Stimulated activated CD4-positive, alpha-beta T cell treated with anti-CD3 and anti-CD28 coated beads, Interleukin-1b, Interleukin-23, amount 100 ng/mL, for 4 hours (primary cell): Measurements from ENCODE around the gene GRIK4.

Experiments used
- DNase-seq, 2 donors: peaks; one replicate each; pipeline ENCODE4 v3.0.0-alpha.2; 2020; ENCODE audit warnings: low read depth in 2 of 2

The GRIK4 gene

DNA sequence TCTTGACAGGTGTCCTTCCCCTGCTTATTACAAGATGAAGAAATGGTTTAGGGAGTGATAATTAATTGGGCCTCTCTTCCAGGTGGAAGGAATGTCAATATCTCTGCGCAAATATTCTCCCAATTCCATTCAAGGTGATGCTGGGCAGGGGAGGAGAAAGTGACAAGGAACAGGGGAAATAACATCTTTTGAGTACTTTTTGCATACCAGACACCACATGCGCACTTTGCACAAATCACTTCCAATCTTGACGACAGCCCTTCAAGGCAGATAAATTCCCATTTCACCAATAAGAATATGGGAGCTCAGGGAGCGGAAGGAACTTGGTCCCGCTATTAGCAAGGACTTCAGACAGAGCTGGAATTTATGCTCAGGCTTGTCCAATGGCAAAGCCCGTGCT is 367.2 kb downstream of the GRIK4 start:
- no peak for DNase-seq

DNA sequence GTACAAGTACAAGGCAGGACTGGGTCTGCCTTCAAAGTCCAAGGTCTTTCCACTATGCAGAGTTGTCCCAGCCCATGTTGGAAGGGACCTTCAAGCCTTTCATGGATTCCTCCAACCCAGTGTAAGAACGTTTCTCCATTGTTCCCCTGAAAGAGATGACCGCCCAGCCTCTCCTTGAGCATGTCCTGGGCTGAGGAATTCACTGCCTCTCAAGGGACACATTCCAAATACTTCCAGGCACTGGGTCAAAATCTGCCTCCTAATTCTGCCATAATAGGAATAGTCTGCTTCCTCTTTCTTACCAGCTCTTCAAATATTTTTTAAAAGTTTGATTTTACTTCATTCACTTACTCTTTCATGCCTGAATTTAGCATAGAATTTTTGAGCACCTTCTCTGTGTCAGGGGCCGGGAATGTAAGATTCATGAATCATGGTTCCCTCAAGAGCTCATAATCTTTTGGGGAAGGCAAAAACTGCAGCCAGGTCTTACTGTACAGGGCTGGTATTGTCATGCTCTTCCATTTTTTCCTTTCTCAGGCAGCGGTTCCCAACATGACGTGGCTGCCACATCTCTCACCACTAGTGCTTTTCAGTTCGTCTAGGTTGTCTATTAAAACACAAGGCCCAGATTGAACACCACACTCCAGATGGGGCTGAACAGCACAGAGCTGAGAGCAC is 369.1 kb downstream of the GRIK4 start:
- DNase-seq: no peak

DNA sequence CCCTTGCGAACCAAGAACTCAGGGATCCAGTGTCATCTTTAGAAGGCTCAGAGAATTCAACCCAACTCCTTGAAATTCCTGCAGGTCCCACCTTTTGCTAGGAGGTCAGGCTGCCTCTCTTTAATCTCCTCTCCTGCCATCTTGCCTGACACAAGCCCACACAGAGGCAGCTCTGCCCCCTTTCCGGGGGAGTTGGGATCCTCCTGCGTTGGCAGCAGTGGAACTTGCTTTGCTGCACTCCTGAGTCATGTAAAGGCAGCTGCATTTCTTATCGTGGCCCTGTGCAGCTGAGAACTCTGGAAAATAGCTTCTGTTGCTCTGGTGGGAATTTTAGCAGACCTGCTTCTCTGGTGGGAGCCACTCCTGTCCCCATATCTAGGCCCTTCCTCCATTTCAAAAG is 370.0 kb downstream of the GRIK4 start:
- DNase-seq: no peak

DNA sequence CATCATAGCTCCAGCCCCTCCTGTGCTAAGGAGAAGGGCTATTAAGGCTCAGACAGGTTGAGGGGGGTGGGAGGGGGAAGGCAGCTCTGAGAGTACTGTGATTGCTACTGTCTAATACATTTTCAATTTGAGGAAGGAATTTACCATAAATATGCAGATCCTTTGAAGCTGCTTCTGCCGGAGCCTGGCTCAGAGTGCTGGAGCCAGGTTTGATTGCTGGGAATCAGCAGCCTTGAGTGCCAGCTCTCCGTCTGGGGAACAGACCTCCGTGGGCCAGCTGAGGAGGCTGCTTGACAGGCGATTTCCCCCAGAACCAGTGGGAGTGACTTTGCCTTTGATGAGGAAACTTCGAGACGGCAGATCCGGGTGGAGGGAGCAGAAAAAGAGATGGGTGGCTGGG is 370.6 kb downstream of the GRIK4 start:
- DNase-seq: no peak

DNA sequence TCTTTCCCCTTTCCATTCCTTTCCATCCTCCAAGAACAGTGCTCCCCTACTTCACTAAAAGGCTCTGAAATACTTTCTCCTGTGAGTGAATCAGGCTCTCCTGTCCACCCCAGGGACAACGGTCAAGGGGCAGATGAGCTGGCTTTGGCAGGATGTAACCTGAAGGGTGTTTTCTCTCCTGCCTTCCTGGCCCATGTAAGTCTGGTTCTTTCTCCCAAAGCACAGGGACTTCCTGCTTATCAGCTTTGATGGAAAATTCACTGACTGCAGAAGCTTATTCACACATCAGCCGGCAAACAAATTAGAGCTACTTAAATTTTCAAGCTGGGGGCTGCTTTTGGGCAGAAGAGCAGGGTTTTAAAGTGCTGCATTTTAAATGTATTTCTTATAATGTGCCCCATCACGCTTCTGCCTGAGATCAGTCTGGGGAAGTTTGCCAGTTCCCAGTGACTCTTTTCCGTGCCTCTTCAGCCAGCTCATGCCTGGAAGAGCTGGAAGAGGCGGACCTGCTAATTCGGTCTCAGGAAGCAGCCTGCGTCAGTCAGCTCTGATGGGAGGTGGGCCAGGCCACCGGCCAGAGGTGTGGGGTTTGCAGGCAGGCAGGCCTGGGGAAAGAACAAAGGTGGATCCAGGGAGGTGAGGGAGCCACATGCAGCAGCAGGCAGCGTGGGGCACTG is 372.0 kb downstream of the GRIK4 start:
- no peak for DNase-seq

DNA sequence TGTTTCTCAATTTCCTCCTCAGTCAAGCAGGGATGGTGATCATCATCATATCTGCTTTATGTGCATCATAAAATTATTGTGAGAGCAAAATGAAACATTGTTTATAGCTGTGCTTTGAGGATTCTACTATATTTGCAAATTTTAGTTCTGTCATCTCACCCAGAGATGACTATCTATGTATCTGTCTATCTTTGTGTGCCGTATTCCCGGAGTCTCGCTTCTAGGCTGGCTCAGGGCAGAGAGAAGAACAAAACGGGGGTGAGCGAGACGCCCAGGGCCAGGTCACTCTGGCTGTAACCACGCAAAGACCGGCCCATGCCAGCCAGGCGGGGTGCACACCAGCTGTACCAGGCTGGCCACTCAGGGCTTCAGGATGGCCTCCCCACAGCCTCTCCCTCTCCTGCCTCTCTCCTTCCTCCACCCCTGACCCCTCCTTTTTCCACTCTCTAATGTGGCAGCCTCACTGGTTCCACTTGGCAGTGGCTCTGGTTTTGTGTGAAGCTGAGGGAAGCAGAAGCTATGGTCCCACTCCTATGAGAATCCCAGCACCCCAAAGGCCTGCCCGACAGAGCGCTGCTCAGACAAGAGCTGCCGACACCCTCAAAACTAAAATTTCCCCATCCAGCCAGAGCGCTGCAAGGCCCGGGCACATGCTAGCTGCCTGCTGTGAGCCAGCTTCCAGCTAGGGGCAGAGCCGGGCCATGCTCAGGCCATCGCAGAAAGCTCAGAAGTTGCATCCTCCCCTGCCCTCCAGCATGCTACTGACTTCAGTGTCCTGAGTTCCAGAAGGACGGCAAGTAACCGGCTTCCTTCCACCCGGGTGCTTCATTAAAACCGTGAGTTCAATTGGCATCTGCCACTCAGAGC is 372.8 kb downstream of the GRIK4 start:
- DNase-seq: no peak

DNA sequence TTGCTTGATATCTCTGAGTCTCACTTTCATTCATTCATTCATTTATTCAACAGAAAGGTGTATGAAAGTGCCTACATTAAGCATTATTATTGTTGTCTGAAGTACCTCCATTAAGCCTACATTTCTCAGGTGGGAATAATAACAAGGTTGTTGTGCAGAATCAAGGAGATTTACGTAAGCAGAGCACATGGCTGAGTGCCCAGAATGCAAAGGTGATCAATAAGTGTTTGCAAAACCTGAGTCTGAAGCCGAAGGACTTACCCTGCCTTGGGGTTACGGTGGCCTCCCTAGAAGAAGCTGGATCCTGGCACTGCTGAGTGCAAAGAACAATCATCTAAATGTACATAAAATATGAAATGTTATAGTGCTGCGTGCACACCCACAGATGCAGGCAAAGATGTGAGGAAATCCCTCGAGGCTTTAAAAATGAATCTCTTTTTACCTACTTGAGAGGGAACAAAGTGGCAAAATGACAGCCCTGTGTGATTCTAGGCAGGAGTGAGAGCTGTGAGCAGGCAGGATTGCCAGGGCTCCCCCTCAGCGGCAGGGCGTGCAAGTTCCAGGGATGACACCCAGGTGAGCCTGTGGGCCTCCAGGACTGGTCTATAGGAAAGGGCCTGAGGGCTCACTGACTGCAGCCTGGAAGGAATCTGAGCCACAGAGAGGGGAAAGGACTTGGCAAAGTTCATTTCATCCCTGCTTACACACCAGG is 379.2 kb downstream of the GRIK4 start:
- no peak for DNase-seq

DNA sequence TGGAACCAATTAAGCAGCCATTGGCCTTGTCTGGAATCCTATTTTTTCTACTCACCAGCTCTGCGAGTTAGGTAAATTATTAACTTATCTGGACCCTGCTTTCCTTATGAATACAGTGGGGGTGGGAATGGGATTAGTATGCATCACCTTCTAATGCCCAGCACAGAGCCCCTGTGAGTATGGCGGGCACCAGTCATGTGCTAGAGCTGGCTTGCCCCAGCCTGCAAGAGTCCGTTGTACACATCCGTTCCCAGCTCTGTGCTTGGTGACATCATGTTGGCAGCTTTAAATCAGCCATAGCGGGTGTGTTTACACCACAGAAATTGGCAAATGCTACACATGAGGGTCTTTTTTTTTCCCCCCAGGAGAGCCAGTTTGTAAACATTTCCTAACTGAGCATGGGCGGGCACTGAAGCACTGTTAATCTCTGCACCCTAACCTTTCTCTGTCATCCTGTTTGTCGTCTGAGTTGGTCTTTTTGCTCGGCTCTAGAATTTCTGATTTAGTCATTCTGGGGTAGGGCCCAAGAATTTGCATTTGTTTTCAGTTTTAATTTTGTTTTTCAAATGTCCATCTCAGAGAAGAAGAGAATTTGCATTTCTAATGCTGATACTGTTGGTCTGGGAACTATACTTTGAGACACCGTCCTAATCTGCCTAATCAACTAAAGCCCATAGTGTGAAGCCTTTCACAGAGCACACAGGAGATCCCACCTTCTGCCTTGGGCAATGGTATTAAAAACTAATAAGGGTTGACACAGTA is 382.1 kb downstream of the GRIK4 start:
- DNase-seq: no peak

DNA sequence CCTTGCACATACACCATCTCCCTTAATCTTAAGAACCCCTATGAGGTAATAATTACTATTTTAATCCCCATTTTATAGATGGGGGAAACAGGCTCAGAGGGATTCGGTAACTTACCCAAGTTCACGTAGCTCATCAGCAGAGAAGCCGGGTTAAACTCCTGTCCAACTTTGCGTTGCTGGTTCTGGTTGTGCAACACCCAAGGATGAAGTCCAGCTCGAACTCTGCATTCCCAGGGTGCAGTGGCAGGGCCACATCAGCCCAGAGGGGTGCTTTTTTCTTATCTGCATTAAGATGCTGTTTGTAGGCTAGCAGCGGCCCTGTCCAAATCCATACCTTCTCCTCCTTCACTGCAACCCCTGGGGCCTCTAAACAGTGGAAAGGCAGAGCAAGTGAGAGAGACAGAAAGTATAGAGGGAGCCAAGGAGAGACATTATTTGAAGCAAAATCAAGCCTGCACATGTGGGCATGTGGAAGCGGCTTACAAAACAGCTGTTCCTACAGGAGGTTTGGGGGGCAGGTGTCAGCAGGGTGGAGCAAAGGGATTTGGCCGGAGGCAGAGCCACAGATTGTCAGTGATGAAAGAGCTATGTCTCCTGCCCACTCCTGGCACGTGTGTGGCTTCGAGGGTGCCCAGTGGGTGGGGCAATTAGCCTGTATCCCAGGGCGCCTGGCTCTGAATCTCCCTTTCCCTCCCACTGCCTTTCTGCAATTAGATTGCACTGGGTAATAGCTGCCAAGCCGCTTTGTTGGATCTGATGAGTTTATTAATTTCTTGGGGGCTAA is 382.8 kb downstream of the GRIK4 start:
- DNase-seq: no peak

DNA sequence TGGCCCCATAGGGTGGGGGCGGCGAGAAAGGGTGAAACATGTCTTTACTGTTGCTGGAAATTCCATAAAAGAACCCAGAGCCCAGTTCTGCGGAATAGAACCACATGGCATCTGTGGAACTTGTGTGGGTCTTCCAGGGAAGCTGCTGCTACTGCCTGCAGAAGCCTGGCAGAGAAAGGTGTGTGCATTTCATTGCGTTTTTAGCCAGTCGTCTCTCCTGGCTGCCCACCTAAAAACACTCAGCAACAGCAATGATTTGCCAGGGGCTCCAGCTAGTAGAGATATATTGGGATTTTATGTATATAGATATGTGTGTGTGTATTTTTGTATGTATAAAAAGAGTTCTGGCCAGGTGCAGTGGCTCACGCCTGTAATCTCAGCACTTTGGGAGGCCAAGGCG is 385.1 kb downstream of the GRIK4 start:
- DNase-seq: no peak

DNA sequence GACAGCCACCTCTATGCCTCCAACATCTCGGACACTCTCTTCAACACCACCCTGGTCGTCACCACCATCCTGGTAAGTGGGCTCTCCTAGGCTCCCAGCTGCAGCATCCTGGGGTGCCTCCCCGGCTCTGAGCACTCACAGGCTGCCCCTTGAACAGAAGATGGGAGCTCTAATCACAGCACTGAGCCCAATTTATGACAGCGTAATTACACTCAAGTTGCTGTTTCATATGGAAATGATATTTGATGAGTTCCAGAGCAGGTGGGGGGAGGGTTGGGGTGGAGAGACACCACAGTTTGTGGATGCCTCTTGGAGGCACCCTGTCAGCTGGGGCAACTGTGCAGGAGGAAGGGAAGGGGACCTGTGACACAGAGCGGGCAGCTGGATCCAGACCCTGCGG is 387.0 kb downstream of the GRIK4 start:
- no peak for DNase-seq

DNA sequence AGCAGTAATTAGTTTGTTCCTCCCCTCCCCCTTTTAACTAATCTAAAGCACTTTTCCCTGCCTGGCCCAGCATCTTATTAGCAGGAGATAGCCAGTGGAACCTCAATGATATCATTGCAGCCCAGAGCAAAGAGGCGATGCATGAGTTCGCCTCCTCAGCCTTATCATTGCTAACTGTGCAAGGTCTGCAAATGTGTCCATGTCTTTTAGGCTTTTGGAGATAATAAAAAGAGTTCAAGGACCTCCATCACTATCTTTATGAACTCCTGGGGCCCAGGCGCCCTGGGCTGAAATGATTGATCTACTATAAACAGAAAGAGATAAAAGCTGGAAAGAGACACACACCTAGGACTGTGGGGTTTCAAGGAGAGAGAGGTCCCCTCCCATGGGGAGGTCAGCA is 388.2 kb downstream of the GRIK4 start:
- no peak for DNase-seq

DNA sequence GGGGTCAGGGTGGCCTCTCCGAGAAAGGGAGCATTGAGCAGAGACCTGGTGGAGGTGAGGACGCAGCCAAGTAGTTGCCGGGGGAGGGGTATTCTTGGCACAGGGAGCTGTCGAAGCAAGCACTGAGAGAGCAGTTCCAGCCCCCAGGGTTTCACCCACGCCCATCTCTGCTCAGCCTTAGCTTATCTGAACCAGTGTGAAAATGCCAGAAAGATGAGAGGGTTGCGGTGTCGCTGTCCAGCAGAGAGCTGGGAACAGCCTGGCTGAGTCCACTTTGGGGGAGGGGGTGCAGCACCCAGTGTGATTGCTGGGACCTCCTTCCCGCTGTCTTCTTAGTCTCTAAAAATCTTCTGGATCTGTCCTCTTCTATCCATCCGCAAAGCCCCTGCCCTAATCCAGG is 389.1 kb downstream of the GRIK4 start:
- no peak for DNase-seq

DNA sequence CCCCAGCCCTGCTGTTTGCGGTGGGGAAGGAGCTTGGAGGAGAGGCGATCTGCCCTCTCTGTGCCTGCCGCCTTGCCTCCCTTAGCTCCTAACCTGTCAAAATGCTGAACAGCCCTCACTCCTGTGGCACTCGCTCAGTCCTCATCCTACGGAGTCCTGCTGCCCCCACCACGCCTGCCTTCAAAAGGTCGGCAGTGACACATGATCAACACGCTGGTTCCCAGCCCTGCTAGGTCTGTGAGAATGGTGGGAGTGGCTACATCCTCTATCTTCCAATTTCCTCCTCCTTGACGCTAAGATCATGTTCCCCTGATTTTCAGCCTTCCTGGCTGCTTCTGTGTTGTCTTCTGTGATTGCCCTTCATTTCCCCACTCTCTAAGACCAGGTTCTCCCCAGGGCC is 392.1 kb downstream of the GRIK4 start:
- DNase-seq: no peak

DNA sequence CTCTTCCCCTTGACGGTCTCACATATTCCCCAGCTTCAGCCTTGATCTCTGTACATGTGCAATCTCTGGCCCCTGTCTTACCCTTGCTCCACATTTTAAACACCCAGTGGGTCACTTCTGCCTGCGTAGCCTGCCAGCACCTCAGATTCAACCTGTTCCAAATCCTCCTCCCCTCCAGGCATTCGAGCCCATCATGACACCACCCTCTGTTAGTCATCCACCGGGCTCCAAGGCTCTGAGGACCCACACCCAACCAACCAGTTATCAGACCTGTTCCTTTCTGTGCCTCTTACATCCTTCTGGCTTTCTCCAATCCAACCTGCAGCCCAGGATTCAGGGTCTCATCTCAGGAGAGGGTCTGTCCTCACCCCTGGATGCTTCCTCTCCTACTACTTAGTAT is 392.6 kb downstream of the GRIK4 start:
- DNase-seq: no peak

DNA sequence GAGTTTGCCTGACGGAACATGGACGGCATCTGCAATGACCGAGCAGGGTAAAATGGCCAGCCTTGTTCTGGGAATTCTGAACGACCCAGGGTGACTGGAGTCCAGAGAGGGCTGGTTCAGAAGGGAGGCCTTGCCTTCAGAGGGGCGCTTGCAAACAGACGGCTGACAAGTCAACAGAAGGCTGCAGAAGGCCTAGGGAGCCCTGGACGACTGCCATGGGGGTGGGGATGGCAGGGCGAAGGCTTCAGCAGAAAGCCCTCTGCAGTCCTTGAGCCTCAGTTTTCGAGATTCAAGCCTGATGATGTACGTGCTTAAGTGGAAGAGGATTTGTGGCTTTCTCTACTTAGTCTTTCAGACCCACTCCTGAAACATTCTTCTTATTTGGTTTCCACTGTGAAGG is 395.2 kb downstream of the GRIK4 start:
- DNase-seq: no peak

DNA sequence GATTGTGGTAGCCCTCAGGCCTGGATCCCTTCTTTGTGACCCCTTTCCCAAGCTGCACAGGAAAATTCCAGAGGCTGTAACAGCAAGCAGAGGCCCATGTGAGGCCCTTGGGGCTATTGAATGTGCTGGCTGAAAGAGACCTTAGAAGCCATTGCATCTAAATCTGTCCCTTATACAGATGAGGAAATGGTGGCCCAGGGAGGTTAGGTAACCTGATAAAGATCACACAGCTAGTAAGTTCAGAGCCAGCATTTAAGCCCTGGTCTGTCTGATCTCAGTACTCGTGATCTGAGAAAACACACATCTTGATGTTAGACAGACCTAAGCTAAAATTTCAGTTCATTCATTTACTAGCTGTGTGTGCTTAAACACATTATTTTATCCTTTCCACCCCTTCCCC is 396.4 kb downstream of the GRIK4 start:
- no peak for DNase-seq

DNA sequence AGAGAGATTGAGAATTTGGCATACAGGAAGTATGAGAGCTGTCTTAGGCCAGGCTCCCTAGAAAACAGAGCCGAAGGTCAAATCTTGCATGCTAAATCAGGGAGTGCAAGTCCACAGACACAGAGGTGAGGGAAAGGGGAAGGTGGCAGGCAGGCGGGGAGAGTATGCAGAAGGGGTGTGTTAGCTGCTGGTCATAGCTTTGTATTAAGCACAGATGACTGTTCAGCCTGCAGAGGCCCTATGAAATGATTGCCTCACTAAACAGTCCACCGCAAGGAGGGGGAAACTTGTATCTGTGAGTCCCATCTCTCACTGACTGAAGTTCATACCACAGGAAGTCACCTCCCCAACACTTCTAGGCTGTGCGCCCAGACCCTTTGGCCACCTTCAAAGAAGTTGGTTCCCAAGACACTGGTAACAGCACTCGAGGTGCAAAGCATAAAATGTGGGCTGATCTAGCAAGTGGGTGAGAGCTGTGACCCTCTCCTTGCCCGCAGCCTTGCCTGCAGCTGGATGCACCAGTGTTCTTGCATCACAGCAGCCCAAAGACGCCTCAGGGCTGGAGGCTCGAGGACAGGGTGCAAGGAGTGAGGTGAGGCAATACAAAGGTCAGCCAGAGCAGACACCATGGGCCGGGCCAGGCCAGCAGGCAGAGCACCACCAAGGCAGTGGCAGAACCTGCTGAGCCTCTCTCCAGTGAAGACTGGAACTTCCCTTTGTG is 397.1 kb downstream of the GRIK4 start:
- DNase-seq: no peak

DNA sequence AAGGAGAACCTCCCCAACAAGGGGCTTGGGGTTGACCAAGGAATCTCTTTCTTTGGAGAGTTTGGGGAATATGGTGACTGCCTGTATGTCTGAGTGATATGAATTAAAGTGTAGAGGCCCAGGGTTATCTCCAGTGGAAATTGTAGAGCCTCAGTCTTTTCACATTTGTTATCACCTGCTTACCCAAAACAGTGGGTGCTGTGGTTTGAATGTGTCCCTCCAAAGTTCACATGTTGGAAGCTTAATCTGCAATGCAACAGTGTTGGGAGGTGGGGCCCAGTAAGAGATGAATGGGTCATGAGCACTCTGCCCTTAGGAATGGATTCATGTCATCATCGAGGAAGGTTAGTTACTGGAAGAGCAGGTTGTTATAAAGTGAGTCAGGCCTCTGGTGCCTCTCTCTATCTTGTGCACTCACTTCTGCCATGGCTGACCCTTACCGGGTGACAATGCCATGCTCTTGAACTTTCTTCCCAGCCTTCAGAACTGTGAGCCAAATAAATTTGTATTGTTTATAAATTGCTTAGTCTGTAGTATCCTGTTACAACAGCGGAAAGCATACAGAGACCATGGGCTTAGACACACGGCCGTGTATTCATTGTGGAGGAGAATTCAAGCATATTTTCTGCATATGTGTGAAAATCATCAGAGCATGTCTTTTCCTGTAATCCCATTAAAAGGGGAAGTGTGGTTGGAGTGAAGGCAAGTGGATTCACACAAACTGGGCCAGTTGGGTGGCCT is 398.3 kb downstream of the GRIK4 start:
- no peak for DNase-seq
